DLD1 (cell line): ENCODE measurements around the gene DIAPH2.

Source experiments
- in situ Hi-C: cut with HindIII; loops from 2 replicates; pipeline ENCODE4 v1.10.0; 2017; ENCODE audit warnings: low sequenced_read_pairs

Gene DIAPH2

GRCh38 chrX:97538745-97539144, 854.1 kb downstream of the DIAPH2 start:
- in situ Hi-C loops, result no loop called here

- in situ Hi-C loops, result no loop called here
Observed at GRCh38 chrX:97539970-97540519, 855.4 kb downstream of the DIAPH2 start.

- in situ Hi-C loops, result no loop called here
Observed at GRCh38 chrX:97547877-97548578, 863.4 kb downstream of the DIAPH2 start.

GRCh38 chrX:97551821-97552220, 867.2 kb downstream of the DIAPH2 start:
- in situ Hi-C loops, result no loop called here

- in situ Hi-C loops, result no loop called here
Observed at GRCh38 chrX:97553833-97554232, 869.2 kb downstream of the DIAPH2 start.

GRCh38 chrX:97556359-97556758, 871.7 kb downstream of the DIAPH2 start:
- in situ Hi-C loops, result no loop called here

GRCh38 chrX:97563531-97564133, 879.0 kb downstream of the DIAPH2 start:
- in situ Hi-C loops, result no loop called here

- in situ Hi-C loops, result no loop called here
Observed at GRCh38 chrX:97564496-97564895, 879.9 kb downstream of the DIAPH2 start.

- in situ Hi-C loops, result no loop called here
Observed at GRCh38 chrX:97587171-97587570, 902.5 kb downstream of the DIAPH2 start.

- in situ Hi-C loops, result no loop called here
Observed at GRCh38 chrX:97594646-97595224, 910.1 kb downstream of the DIAPH2 start.

- in situ Hi-C loops, result no loop called here
Observed at GRCh38 chrX:97597954-97598353, 913.3 kb downstream of the DIAPH2 start.

- in situ Hi-C loops, result no loop called here
Observed at GRCh38 chrX:97602465-97603258, 918.0 kb downstream of the DIAPH2 start.

GRCh38 chrX:97605271-97605670, 920.6 kb downstream of the DIAPH2 start:
- in situ Hi-C loops, result no loop called here

GRCh38 chrX:97609357-97609756, 924.7 kb downstream of the DIAPH2 start:
- in situ Hi-C loops, result no loop called here

GRCh38 chrX:97609938-97610337, 925.3 kb downstream of the DIAPH2 start:
- in situ Hi-C loops, result no loop called here

- in situ Hi-C loops, result no loop called here
Observed at GRCh38 chrX:97616883-97617530, 932.4 kb downstream of the DIAPH2 start.

- in situ Hi-C loops, result no loop called here
Observed at GRCh38 chrX:97619499-97619898, 934.9 kb downstream of the DIAPH2 start.

- in situ Hi-C loops, result no loop called here
Observed at GRCh38 chrX:97622111-97622510, 937.5 kb downstream of the DIAPH2 start.

- in situ Hi-C loops, result no loop called here
Observed at GRCh38 chrX:97628326-97628725, 943.7 kb downstream of the DIAPH2 start.

GRCh38 chrX:97628807-97629596, 944.4 kb downstream of the DIAPH2 start:
- in situ Hi-C loops, result no loop called here
